A549 (cell line): ENCODE data around the gene MYT1. TPM values are rescaled to one million over a fixed set of nuclear protein-coding genes. Genes with fewer than 3 reads are reported as not detected.

ENCODE experiments used
- ATAC-seq, 2 experiments: fragments of 200-7000 bp in 1 of 2; fragments of >200 bp in 1 of 2; cut with Nextera tagmentation in 1 of 2; cut with Tn5 transposase in 1 of 2; 3 replicates each; pipeline versions ENCODE4 v1.8.0 to v1.9.1; 2018 to 2020; ENCODE audit warnings: mild to moderate bottlenecking in 1 of 2, moderate library complexity in 1 of 2
- CTCF ChIA-PET: fragments of 300-600 bp; sonication (Branson Sonifier 250); formaldehyde crosslinking; extraction: SDS; loops from one replicate; lab custom pipeline; 2021; ENCODE audit warnings: antibody characterized with exemption, inconsistent platforms; lab: Yijun Ruan, JAX
- POLR2A ChIA-PET: fragments of 350-600 bp; formaldehyde crosslinking; extraction: SDS; loops from one replicate; lab custom pipeline; 2021; ENCODE audit warnings: antibody characterized with exemption, inconsistent platforms; lab: Yijun Ruan, JAX
- DNase-seq, 2 experiments: peaks; one replicate each; pipeline versions ENCODE4 v3.0.0 to v3.0.0-alpha.2; 2011 to 2016; ENCODE audit warnings: low read depth in 1 of 2, low spot score in 1 of 2
- FAIRE-seq: peaks from 2 replicates; lab custom pipeline; 2011; peaks lifted over from hg19 to GRCh38; lab: Jason Lieb, UNC
- H3K27ac ChIP-seq, 2 experiments: fragments of >200 bp; sonication (Bioruptor Twin); formaldehyde crosslinking; 3 replicates each; pipeline ENCODE4 v1.5.1; 2016 to 2017
- H3K4me1 ChIP-seq: fragments of >200 bp; sonication (Bioruptor Twin); formaldehyde crosslinking; 3 replicates; pipeline ENCODE4 v1.6.1; 2016
- H3K4me2 ChIP-seq: fragments of >200 bp; sonication (Bioruptor Twin); formaldehyde crosslinking; 3 replicates; pipeline ENCODE4 v1.6.1; 2016
- H3K4me3 ChIP-seq: fragments of >200 bp; sonication (Bioruptor Twin); formaldehyde crosslinking; 3 replicates; pipeline ENCODE4 v1.5.1; 2016
- H3K9me3 ChIP-seq: fragments of >200 bp; sonication (Bioruptor Twin); formaldehyde crosslinking; 3 replicates; pipeline ENCODE4 v1.6.1; 2016
- BHLHE40 ChIP-seq: IDR thresholded peaks from 2 replicates; pipeline ENCODE4 v1.6.1; 2012; ENCODE audit warnings: low read depth, low read length, inconsistent platforms
- CBX8 ChIP-seq: fragments of 200-600 bp; sonication (generic); IDR thresholded peaks from 2 replicates; pipeline ENCODE4 v1.6.1; 2016
- CHD4 ChIP-seq: fragments of 200-600 bp; sonication (generic); IDR thresholded peaks from 2 replicates; pipeline ENCODE4 v1.6.1; 2016; ENCODE audit warnings: antibody characterized with exemption, mild to moderate bottlenecking, borderline replicate concordance
- EP300 ChIP-seq, 2 experiments: fragments of >200 bp; sonication (Bioruptor Twin); formaldehyde crosslinking; IDR thresholded peaks; 2 replicates in 1 of 2; 3 replicates in 1 of 2; pipeline ENCODE4 v1.6.1; 2016 to 2017
- ESRRA ChIP-seq: fragments of 150-350 bp; IDR thresholded peaks from 2 replicates; pipeline ENCODE4 v1.6.1; 2014; ENCODE audit warnings: mild to moderate bottlenecking, low read length, borderline replicate concordance
- FOXS1 ChIP-seq: fragments of 250-450 bp; sonication (Bioruptor Pico); IDR thresholded peaks from 2 replicates; pipeline ENCODE4 v1.5.0; 2020; ENCODE audit warnings: mild to moderate bottlenecking, moderate library complexity
- HDAC2 ChIP-seq: fragments of 200-600 bp; sonication (generic); IDR thresholded peaks from 2 replicates; pipeline ENCODE4 v1.6.1; 2016
- HEYL ChIP-seq: fragments of 250-450 bp; sonication (Bioruptor Pico); IDR thresholded peaks from 2 replicates; pipeline ENCODE4 v1.8.0; 2021; ENCODE audit warnings: mild to moderate bottlenecking, moderate library complexity
- HOXB5 ChIP-seq: fragments of 250-450 bp; sonication (Bioruptor Pico); IDR thresholded peaks from 2 replicates; pipeline ENCODE4 v1.5.0; 2020; ENCODE audit warnings: mild to moderate bottlenecking, moderate library complexity
- JUNB ChIP-seq: fragments of >200 bp; sonication (Bioruptor Twin); formaldehyde crosslinking; IDR thresholded peaks from 2 replicates; pipeline ENCODE4 v1.6.1; 2016
- KDM1A ChIP-seq: fragments of 200-600 bp; sonication (generic); IDR thresholded peaks from 2 replicates; pipeline ENCODE4 v1.6.1; 2016; ENCODE audit warnings: low read depth, mild to moderate bottlenecking
- KDM5A ChIP-seq: fragments of 200-600 bp; sonication (generic); IDR thresholded peaks from 2 replicates; pipeline ENCODE4 v1.6.1; 2016; ENCODE audit warnings: antibody characterized with exemption, mild to moderate bottlenecking
- MAZ ChIP-seq: fragments of 150-350 bp; IDR thresholded peaks from 2 replicates; pipeline ENCODE4 v1.6.1; 2014; ENCODE audit warnings: antibody characterized with exemption, low read depth, low read length, borderline replicate concordance
- MYC ChIP-seq: IDR thresholded peaks from 2 replicates; pipeline ENCODE4 v1.6.1; 2012; ENCODE audit warnings: mild to moderate bottlenecking, inconsistent platforms, low read length, improper control_type of control experiment, borderline replicate concordance
- PHF8 ChIP-seq: fragments of 200-600 bp; sonication (generic); IDR thresholded peaks from 2 replicates; pipeline ENCODE4 v1.6.1; 2016; ENCODE audit warnings: low read depth, mild to moderate bottlenecking, antibody characterized with exemption, moderate library complexity, borderline replicate concordance
- POLR2A ChIP-seq: IDR thresholded peaks from 2 replicates; pipeline ENCODE4 v1.6.1; 2012; ENCODE audit warnings: mild to moderate bottlenecking, low read length
- RNF2 ChIP-seq: fragments of 200-600 bp; sonication (generic); IDR thresholded peaks from 2 replicates; pipeline ENCODE4 v1.6.1; 2016; ENCODE audit warnings: low read depth, mild to moderate bottlenecking, antibody characterized with exemption, moderate library complexity, borderline replicate concordance
- TFCP2L1 ChIP-seq: fragments of 250-450 bp; sonication (Bioruptor Pico); IDR thresholded peaks from 2 replicates; pipeline ENCODE4 v1.5.0; 2021; ENCODE audit warnings: mild to moderate bottlenecking
- USF2 ChIP-seq: fragments of 450-650 bp; IDR thresholded peaks from 2 replicates; pipeline ENCODE4 v1.6.1; 2014; ENCODE audit warnings: antibody characterized with exemption
- ZC3H11A ChIP-seq: fragments of 450-650 bp; IDR thresholded peaks from 2 replicates; pipeline ENCODE4 v1.6.1; 2014; ENCODE audit warnings: antibody characterized with exemption, mild to moderate bottlenecking
- ZSCAN20 ChIP-seq: fragments of 250-450 bp; sonication (Bioruptor Pico); IDR thresholded peaks from 2 replicates; pipeline ENCODE4 v1.8.0; 2022; ENCODE audit warnings: mild to moderate bottlenecking, moderate library complexity
- WGBS: methylation state at CpG from one replicate; pipeline ENCODE4 v1.1.6; 2017; ENCODE audit errors: missing lambda C conversion rate; 5-methylcytosine and 5-hydroxymethylcytosine counted together
- polyA plus RNA-seq, 4 experiments: library from polyadenylated mRNA; depleted of rRNA in 3 of 4; stranded (reverse); fragments of >200 nt; fragmentation: RNase III in 1 of 4; extraction: RNeasy Plus Mini Kit Qiagen cat#74134 plus additional on column Dnase treatment in 1 of 4; gene quantifications; 2 replicates in 3 of 4; 3 replicates in 1 of 4; pipeline ENCODE4 v1.2.3, GENCODE V29; 2011 to 2017
- TF ChIP-seq, protein P1 (sequence below): IDR thresholded peaks from 2 replicates; pipeline ENCODE4 v1.6.1; 2012
- TF ChIP-seq, protein P2 (sequence below): IDR thresholded peaks from 2 replicates; pipeline ENCODE4 v1.6.1; 2012

Gene MYT1
- polyA plus RNA-seq, 2 of the 4 experiments (the other 2 are of a cell fraction) = 0.21 to 0.22 TPM

GRCh38 chr20:64150756-64151632 is 13.3 kb upstream of the MYT1 start:
- WGBS = 38% methylated on average over 13 of the region's 13 CpGs
- H3K27ac ChIP-seq = no peak overlapping the region
- ChIA-PET POLR2A (no interaction called here), CTCF (interaction anchor here (0.9 to 1.1 kb wide), 2 partner anchors 8 to 32 kb away, joined by 3 read pairs; no protein-coding TSS in a partner anchor)
- no peak for DNase-seq
- FAIRE-seq = no peak
- H3K9me3 ChIP-seq = peaks cover 4% of the 10 kb centered on the region; the same call in 2 of the 3 replicates
- H3K4me2 ChIP-seq = no peak overlapping the region
- no peak for TF ChIP-seq KDM1A
- no peak for TF ChIP-seq HDAC2
- TF ChIP-seq MYC = no peak
- no peak for TF ChIP-seq FOXS1 (CRISPR knock-in tag)
- no peak for TF ChIP-seq USF2
- TF ChIP-seq MAZ = no peak
- no peak for TF ChIP-seq PHF8
- no peak for TF ChIP-seq BHLHE40
- TF ChIP-seq POLR2A = no peak
- no peak for TF ChIP-seq KDM5A
- TF ChIP-seq RNF2 = no peak
- TF ChIP-seq, protein P1, sequence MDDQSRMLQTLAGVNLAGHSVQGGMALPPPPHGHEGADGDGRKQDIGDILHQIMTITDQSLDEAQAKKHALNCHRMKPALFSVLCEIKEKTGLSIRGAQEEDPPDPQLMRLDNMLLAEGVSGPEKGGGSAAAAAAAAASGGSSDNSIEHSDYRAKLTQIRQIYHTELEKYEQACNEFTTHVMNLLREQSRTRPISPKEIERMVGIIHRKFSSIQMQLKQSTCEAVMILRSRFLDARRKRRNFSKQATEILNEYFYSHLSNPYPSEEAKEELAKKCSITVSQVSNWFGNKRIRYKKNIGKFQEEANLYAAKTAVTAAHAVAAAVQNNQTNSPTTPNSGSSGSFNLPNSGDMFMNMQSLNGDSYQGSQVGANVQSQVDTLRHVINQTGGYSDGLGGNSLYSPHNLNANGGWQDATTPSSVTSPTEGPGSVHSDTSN = no peak
- no peak for TF ChIP-seq CHD4
- no peaks in the 10 kb centered on the region for H3K4me1 ChIP-seq
- no peak for ATAC-seq
- H3K4me3 ChIP-seq = no peak overlapping the region

- ChIA-PET POLR2A (no interaction called here), CTCF (interaction anchor here (0.8 to 1.1 kb wide), 2 partner anchors 32 kb away, joined by 3 read pairs; no protein-coding TSS in a partner anchor)
- H3K4me1 ChIP-seq = no peaks in the 10 kb centered on the region
- DNase-seq (no peak), ATAC-seq (no peak), FAIRE-seq (no peak)
- 57% methylated on average over 22 of the region's 24 CpGs for WGBS
- no peaks in the 10 kb centered on the region for H3K9me3 ChIP-seq
- TF ChIP-seq HDAC2 (no peak), BHLHE40 (no peak), HOXB5 (no peak), ZSCAN20 (no peak), TFCP2L1 (CRISPR knock-in tag) (no peak), MYC (no peak), ZC3H11A (no peak), EP300 (IDR thresholded peaks at IDR 0.05) (no peak), RNF2 (no peak), CBX8 (no peak), JUNB (no peak), HEYL (CRISPR knock-in tag) (no peak), ESRRA (no peak)
- TF ChIP-seq, protein P2, sequence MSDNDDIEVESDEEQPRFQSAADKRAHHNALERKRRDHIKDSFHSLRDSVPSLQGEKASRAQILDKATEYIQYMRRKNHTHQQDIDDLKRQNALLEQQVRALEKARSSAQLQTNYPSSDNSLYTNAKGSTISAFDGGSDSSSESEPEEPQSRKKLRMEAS = no peak
- TF ChIP-seq, protein P1 = no peak
- no peak overlapping the region for H3K4me3 ChIP-seq
- H3K27ac ChIP-seq = no peak overlapping the region
- H3K4me2 ChIP-seq = no peak overlapping the region
These were observed 12.4 kb upstream of the MYT1 start for GRCh38 chr20:64151633-64152530.
